PFSK-1 (cell line): ENCODE measurements around the gene PCDHGA1.

ENCODE experiments used
- FOXP2 ChIP-seq: optimal IDR thresholded peaks from 2 replicates; pipeline ENCODE3; 2011; ENCODE audit warnings: borderline replicate concordance, control low read depth, inconsistent platforms; ENCODE audit not compliant: insufficient read depth; ENCODE audit errors: extremely low read length, extremely low read depth
- POLR2AphosphoS5 ChIP-seq: IDR thresholded peaks from 2 replicates; pipeline ENCODE4 v1.6.1; 2012; ENCODE audit warnings: low read depth, mild to moderate bottlenecking, control low read depth, low read length, moderate library complexity
- REST ChIP-seq, 2 experiments: IDR thresholded peaks; 2 replicates each; pipeline versions ENCODE4 v1.6.1 to v1.8.0; 2011 to 2012; ENCODE audit warnings: low read depth in 2 of 2, low read length in 2 of 2, control low read depth in 1 of 2, inconsistent platforms in 1 of 2, mild to moderate bottlenecking in 1 of 2, moderate library complexity in 1 of 2; ENCODE audit not compliant: insufficient read depth in 1 of 2
- SIN3A ChIP-seq: IDR thresholded peaks from 2 replicates; pipeline ENCODE4 v1.6.1; 2012; ENCODE audit warnings: mild to moderate bottlenecking, low read length, moderate library complexity, borderline replicate concordance; ENCODE audit not compliant: insufficient read depth
- TAF1 ChIP-seq: IDR thresholded peaks from 2 replicates; pipeline ENCODE4 v1.6.1; 2012; ENCODE audit warnings: low read length, control low read depth, borderline replicate concordance; ENCODE audit not compliant: insufficient read depth

PCDHGA1 gene

GRCh38 chr5:141491323-141492167, 161.2 kb downstream of the PCDHGA1 start:
- TF ChIP-seq SIN3A = no peak
- TF ChIP-seq FOXP2 = no peak
- no peak for TF ChIP-seq REST (IDR thresholded peaks at IDR 0.05; ENCODE audit: insufficient read depth in 1 of 2, low read depth in 2 of 2, low read length in 2 of 2)

- TF ChIP-seq SIN3A = no peak
- no peak for TF ChIP-seq REST (IDR thresholded peaks at IDR 0.05; ENCODE audit: insufficient read depth in 1 of 2, low read depth in 2 of 2, low read length in 2 of 2)
- TF ChIP-seq FOXP2 = no peak
- TF ChIP-seq POLR2AphosphoS5 = no peak
- TF ChIP-seq TAF1 = no peak
Measured at GRCh38 chr5:141492168-141492885, 162.0 kb downstream of the PCDHGA1 start.

- TF ChIP-seq SIN3A (no peak), TAF1 (no peak), FOXP2 (no peak), REST (IDR thresholded peaks at IDR 0.05; ENCODE audit: insufficient read depth in 1 of 2, low read depth in 2 of 2, low read length in 2 of 2) (no peak), POLR2AphosphoS5 (no peak)
Measured at GRCh38 chr5:141493500-141494422, 163.4 kb downstream of the PCDHGA1 start.

GRCh38 chr5:141494761-141495452, 164.6 kb downstream of the PCDHGA1 start:
- no peak for TF ChIP-seq TAF1
- TF ChIP-seq POLR2AphosphoS5 = no peak
- no peak for TF ChIP-seq SIN3A
- no peak for TF ChIP-seq FOXP2
- no peak for TF ChIP-seq REST (IDR thresholded peaks at IDR 0.05; ENCODE audit: insufficient read depth in 1 of 2, low read depth in 2 of 2, low read length in 2 of 2)
